ENCODE measurements around the gene SYT5. TPM values are rescaled to one million over a fixed set of nuclear protein-coding genes. Genes with fewer than 3 reads are reported as not detected.

SYT5 gene
- total and polyA plus RNA-seq, 2 experiments from 2014 or later, result 0.12 TPM; not detected in 1

GRCh38 chr19:55224038-55224665 lies 44.1 kb upstream of the SYT5 start:
- TF ChIP-seq, protein P1, sequence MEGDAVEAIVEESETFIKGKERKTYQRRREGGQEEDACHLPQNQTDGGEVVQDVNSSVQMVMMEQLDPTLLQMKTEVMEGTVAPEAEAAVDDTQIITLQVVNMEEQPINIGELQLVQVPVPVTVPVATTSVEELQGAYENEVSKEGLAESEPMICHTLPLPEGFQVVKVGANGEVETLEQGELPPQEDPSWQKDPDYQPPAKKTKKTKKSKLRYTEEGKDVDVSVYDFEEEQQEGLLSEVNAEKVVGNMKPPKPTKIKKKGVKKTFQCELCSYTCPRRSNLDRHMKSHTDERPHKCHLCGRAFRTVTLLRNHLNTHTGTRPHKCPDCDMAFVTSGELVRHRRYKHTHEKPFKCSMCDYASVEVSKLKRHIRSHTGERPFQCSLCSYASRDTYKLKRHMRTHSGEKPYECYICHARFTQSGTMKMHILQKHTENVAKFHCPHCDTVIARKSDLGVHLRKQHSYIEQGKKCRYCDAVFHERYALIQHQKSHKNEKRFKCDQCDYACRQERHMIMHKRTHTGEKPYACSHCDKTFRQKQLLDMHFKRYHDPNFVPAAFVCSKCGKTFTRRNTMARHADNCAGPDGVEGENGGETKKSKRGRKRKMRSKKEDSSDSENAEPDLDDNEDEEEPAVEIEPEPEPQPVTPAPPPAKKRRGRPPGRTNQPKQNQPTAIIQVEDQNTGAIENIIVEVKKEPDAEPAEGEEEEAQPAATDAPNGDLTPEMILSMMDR (IDR thresholded peaks at IDR 0.05; ENCODE audit: low read depth, low read length), result no peak
- Histone ChIP-seq H3K27ac (no peak overlapping the region), H3K9me3 (ENCODE audit: low read depth) (no peaks in the 10 kb centered on the region), H3K36me3 (no peaks in the 10 kb centered on the region), H3K4me1 (ENCODE audit: low read depth) (peaks cover 10% of the 10 kb centered on the region), H3K27me3 (no peaks in the 10 kb centered on the region), H3K4me3 (no peak overlapping the region)
- no peak for DNase-seq (ENCODE audit: low read depth in 1 of 2, low spot score in 1 of 2)

DNA sequence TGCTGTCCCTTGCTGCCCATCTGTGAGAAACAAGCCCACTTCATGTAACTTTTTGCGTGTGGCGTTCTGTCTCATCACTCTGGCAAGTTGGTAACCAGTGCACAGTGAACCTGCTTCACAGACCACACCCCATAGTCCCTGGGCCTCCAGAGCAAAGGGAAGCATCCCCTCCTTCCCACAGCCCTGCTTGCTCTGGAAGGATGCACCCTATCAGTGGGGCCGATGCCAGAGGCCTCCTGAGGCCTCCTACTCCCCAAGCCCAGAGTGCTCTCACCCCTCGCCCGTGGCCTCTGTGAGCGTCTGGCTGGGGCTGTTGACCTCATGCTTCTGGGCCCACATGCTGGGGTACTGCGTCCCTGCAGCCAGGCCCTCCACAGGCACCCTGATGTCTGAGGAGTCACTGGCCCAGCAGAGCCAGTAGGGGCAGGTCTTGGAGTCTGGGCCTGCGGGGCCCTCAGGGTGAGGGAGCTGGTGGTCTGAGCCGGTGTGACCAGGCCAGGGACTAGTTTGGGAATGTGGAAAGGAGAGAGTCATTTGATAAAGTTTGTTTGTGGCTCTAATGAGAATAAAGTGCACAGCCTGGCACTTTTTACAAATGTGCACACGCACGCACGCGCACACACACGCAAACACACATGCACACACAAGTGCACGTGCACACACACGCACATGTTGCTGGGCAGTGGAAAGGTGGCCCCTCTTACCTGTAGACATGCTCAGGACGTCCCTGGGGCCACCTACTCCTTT lies 43.4 kb upstream of the SYT5 start:
- Histone ChIP-seq H3K9me3 (ENCODE audit: low read depth) (no peaks in the 10 kb centered on the region), H3K27me3 (no peaks in the 10 kb centered on the region), H3K4me1 (ENCODE audit: low read depth) (peaks cover 8% of the 10 kb centered on the region), H3K4me3 (no peak overlapping the region), H3K27ac (no peak overlapping the region), H3K36me3 (no peaks in the 10 kb centered on the region)
- TF ChIP-seq, protein P1 (IDR thresholded peaks at IDR 0.05; ENCODE audit: low read depth, low read length), result no peak
- no peak for DNase-seq (ENCODE audit: low read depth in 1 of 2, low spot score in 1 of 2)

DNA sequence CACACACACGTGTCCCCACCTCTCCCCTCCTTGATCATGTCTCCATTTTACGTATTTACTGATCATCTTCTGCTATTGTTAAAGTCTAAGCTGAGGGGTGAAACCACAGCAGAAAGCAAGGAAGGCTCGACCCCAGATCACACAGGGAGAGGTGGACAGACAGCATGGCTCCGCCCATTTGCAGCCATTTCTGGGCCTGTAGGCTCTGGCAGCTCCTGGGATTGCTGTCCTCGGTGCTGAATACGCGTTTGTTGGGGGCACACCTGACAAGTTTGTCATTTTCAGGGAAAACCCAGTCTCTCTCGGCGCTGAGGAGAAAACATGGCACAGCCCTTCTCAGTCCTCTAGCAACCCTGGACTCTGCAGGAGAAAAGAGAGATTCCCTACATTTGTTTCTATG lies 40.4 kb upstream of the SYT5 start:
- TF ChIP-seq, protein P1 (IDR thresholded peaks at IDR 0.05; ENCODE audit: low read depth, low read length), result no peak
- Histone ChIP-seq H3K4me1 (ENCODE audit: low read depth) (no peaks in the 10 kb centered on the region), H3K9me3 (ENCODE audit: low read depth) (no peaks in the 10 kb centered on the region), H3K27ac (no peak overlapping the region), H3K36me3 (no peaks in the 10 kb centered on the region), H3K4me3 (no peak overlapping the region), H3K27me3 (no peaks in the 10 kb centered on the region)
- DNase-seq (ENCODE audit: low read depth in 1 of 2, low spot score in 1 of 2), result peak in 1 of 2 donors; percentile 44

DNA sequence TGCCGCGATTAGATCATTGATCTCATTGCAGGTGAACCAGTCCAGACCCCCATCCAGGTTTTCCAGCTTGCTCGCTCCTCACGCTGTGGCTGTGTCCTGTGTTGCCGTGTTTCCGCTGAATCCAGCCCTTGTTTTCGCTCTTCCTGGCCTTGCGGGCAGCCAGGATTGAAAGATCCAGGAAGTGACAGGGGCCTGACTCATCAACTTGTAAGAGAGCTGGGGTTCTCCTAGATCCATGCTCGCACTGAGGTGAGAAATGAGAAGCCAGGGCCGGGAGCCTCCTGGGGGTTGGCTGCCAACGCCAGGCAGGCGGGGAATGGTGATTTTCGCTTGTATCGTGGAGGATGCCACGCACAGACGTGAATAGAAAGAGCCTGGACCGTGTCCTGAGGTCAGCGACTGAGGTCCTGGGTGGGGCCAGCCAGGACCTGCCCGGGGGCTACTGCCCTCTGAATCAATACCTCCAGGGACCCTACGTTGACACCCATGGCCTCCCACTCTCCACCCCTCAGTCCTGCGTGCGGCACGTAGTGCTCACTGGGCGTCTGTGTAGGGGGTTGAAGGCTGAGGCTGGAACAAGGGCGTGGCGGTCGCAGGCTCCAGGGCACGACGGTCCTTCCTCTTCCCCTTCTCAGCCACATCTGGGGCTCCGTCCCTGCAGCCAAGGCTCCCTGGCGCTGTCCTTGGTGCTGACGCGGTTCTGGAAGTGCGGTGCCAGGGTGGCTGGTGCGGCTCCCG lies 36.5 kb upstream of the SYT5 start:
- Histone ChIP-seq H3K4me1 (ENCODE audit: low read depth) (no peaks in the 10 kb centered on the region), H3K4me3 (peak overlapping the region; percentile 35), H3K27ac (no peak overlapping the region), H3K27me3 (no peaks in the 10 kb centered on the region), H3K36me3 (no peaks in the 10 kb centered on the region), H3K9me3 (ENCODE audit: low read depth) (no peaks in the 10 kb centered on the region)
- peak; percentile 92 to 99 for DNase-seq (ENCODE audit: low read depth in 1 of 2, low spot score in 1 of 2)
- TF ChIP-seq, protein P1 (IDR thresholded peaks at IDR 0.05; ENCODE audit: low read depth, low read length), result no peak

DNA sequence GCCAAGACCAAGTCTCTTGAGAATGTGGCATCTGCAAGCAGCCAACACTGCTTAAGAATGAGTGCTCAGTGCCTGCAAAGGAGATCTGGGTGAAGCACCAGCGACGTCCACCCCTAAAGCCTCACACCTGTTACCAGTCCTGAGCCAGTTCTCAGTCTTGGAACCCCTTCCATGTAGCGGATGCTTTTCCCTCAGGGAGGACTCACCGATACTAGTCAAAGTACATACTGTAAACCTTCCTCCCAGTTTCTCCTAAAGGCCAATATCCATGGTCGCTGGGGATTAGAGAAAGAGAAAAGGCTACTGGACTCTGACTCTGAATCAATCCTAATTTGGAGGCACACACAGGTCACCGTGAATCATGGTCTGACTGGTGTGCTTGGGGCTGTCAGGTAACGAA lies 33.5 kb upstream of the SYT5 start:
- no peaks in the 10 kb centered on the region for H3K4me1 ChIP-seq (ENCODE audit: low read depth)
- TF ChIP-seq, protein P1 (IDR thresholded peaks at IDR 0.05; ENCODE audit: low read depth, low read length), result no peak
- no peak overlapping the region for H3K27ac ChIP-seq

More for the DNA sequence above, 33.5 kb upstream of the SYT5 start:
- H3K4me3 ChIP-seq, result no peak overlapping the region
- DNase-seq (ENCODE audit: low read depth in 1 of 2, low spot score in 1 of 2), result no peak
- H3K36me3 ChIP-seq, result no peaks in the 10 kb centered on the region
- H3K9me3 ChIP-seq (ENCODE audit: low read depth), result no peaks in the 10 kb centered on the region
- no peaks in the 10 kb centered on the region for H3K27me3 ChIP-seq

All from cardiac muscle cell (in vitro differentiated cells and primary cell).